ENCODE results near the gene CSTF2T. TPM values are rescaled to one million over a fixed set of nuclear protein-coding genes. Genes with fewer than 3 reads are reported as not detected.

CSTF2T gene
- total RNA-seq, 1 donor from 2014 or later = 30.3 TPM

DNA sequence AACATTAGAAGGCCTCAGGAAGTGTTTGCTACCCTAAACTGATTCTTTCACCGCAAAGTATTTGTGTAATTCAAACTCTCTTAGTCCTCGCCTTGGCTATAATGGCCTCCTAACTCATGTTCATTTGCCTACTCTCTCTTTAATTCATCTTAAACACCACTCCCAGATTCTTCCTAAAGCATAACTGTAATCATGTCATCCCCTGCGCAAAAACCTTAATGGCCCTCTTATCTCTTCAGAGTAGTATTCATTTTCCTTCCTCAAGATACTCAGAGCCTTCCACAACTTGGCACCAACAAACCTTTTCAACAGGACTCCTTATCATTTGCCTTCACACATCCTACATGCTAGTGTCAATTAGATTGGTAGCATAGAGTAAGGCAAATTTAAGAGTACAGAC, 42.9 kb downstream of the CSTF2T start:
- no peak overlapping the region for H3K27ac ChIP-seq (ENCODE audit: low read depth, low read length)

DNA sequence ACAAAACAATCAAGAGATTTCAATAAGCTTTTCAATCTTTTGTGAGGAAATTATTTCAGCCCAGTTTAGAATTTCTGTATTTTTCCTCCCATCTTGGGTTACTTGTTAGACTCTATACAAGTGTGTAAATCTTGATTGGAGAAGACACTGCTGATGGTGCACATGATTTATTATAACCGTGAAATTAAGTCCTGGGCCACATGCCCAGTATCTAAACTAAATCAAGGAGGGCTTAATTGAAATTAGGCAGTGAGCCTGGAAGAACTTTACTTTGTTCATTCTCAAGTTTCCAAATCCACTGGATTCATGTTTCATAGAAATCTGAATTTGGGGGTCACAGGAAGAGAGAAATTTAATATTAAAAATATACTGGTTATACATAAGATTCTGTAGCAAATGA, 44.5 kb downstream of the CSTF2T start:
- peaks cover 0 to 4% (median 0%) of the 10 kb centered on the region in 3 donors for H3K4me1 ChIP-seq (ENCODE audit: control insufficient read depth in 3 of 3, insufficient read depth in 3 of 3, low read length in 3 of 3)
- H3K9ac ChIP-seq (ENCODE audit: low read depth in 1 of 3, low read length in 3 of 3) = no peak overlapping the region
- no peaks in the 10 kb centered on the region for H3K9me3 ChIP-seq (ENCODE audit: control insufficient read depth in 3 of 3, low read length in 3 of 3)
- H3K36me3 ChIP-seq (ENCODE audit: control insufficient read depth in 3 of 3, insufficient read depth in 3 of 3, low read length in 3 of 3) = no peaks in the 10 kb centered on the region
- no peak overlapping the region for H3K27ac ChIP-seq (ENCODE audit: low read depth, low read length)
- no peak overlapping the region for H3K4me3 ChIP-seq (ENCODE audit: low read length in 3 of 3)
- no peaks in the 10 kb centered on the region for H3K27me3 ChIP-seq (ENCODE audit: control insufficient read depth in 3 of 3, insufficient read depth in 3 of 3, low read length in 3 of 3)

More for the DNA sequence above, 42.9 kb downstream of the CSTF2T start:
- H3K36me3 ChIP-seq (ENCODE audit: control insufficient read depth in 3 of 3, insufficient read depth in 3 of 3, low read length in 3 of 3) = no peaks in the 10 kb centered on the region
- no peaks in the 10 kb centered on the region for H3K27me3 ChIP-seq (ENCODE audit: control insufficient read depth in 3 of 3, insufficient read depth in 3 of 3, low read length in 3 of 3)
- H3K9ac ChIP-seq (ENCODE audit: low read depth in 1 of 3, low read length in 3 of 3) = no peak overlapping the region
- H3K4me1 ChIP-seq (ENCODE audit: control insufficient read depth in 3 of 3, insufficient read depth in 3 of 3, low read length in 3 of 3) = peaks cover 0 to 4% (median 0%) of the 10 kb centered on the region in 3 donors
- no peaks in the 10 kb centered on the region for H3K9me3 ChIP-seq (ENCODE audit: control insufficient read depth in 3 of 3, low read length in 3 of 3)
- no peak overlapping the region for H3K4me3 ChIP-seq (ENCODE audit: low read length in 3 of 3)

DNA sequence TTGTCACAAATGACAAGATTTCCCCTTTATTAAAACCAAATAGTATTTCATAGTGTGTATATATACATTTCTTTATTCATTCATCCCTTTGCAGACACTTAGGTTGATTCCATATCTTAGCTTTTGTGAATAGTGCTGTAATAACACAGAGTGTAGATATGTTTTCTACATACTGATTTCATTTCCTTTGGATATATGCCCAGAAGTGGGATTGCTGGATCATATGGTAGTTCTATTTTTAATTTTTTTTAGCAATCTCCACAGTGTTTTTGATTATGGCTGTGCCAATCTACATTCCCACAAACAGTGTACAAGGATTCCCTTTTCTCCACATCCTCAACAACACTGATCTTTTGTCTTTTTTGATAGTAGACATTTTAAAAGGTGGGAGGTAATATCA, 46.4 kb downstream of the CSTF2T start:
- H3K27me3 ChIP-seq (ENCODE audit: control insufficient read depth in 3 of 3, insufficient read depth in 3 of 3, low read length in 3 of 3) = no peaks in the 10 kb centered on the region
- no peaks in the 10 kb centered on the region for H3K9me3 ChIP-seq (ENCODE audit: control insufficient read depth in 3 of 3, low read length in 3 of 3)
- no peak overlapping the region for H3K27ac ChIP-seq (ENCODE audit: low read depth, low read length)
- no peak overlapping the region for H3K9ac ChIP-seq (ENCODE audit: low read depth in 1 of 3, low read length in 3 of 3)
- H3K4me1 ChIP-seq (ENCODE audit: control insufficient read depth in 3 of 3, insufficient read depth in 3 of 3, low read length in 3 of 3) = peaks cover 0 to 4% (median 0%) of the 10 kb centered on the region in 3 donors
- no peaks in the 10 kb centered on the region for H3K36me3 ChIP-seq (ENCODE audit: control insufficient read depth in 3 of 3, insufficient read depth in 3 of 3, low read length in 3 of 3)
- no peak overlapping the region for H3K4me3 ChIP-seq (ENCODE audit: low read length in 3 of 3)

DNA sequence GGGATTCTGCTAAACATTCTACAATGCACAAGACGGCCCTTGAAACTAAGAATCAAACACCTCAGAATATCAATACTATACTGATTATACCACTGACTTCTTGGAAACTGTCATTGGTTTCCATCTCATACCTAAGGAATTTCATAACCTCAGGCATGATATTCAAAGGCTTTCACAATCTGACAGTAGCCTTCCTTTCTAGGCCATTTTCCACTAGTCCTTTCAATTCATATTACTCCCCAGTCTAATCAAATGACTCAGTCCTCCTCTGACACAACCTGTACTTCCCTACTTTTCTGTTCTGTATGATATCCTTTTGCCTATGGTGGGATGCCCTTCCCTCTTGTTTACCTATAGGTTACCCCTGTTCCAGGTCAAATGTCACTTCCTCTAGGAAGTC, 48.3 kb downstream of the CSTF2T start:
- Histone ChIP-seq H3K4me1 (ENCODE audit: control insufficient read depth in 3 of 3, insufficient read depth in 3 of 3, low read length in 3 of 3) (peaks cover 0 to 4% (median 0%) of the 10 kb centered on the region in 3 donors), H3K9ac (ENCODE audit: low read depth in 1 of 3, low read length in 3 of 3) (no peak overlapping the region), H3K9me3 (ENCODE audit: control insufficient read depth in 3 of 3, low read length in 3 of 3) (no peaks in the 10 kb centered on the region), H3K27me3 (ENCODE audit: control insufficient read depth in 3 of 3, insufficient read depth in 3 of 3, low read length in 3 of 3) (no peaks in the 10 kb centered on the region), H3K36me3 (ENCODE audit: control insufficient read depth in 3 of 3, insufficient read depth in 3 of 3, low read length in 3 of 3) (no peaks in the 10 kb centered on the region), H3K27ac (ENCODE audit: low read depth, low read length) (no peak overlapping the region), H3K4me3 (ENCODE audit: low read length in 3 of 3) (no peak overlapping the region)

DNA sequence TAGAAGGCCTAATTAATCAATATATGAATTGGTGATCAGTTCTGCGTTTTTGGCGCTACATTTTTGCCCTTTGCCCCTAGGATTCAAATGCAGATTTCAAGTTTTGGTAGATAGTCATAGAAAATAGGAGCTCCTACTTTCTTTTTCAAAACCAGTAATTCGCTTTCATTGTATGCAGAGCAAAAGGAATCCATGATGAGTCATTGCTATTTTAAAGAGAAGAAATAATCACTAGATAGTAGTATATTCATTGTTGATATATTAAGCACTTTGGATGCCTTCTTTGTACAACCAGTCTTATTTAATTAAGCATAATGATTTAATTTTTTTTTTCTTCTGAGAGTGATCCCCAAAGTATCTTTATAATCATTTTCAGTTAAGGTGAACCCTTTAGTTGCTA, 50.3 kb downstream of the CSTF2T start:
- H3K27ac ChIP-seq (ENCODE audit: low read depth, low read length) = no peak overlapping the region
- H3K36me3 ChIP-seq (ENCODE audit: control insufficient read depth in 3 of 3, insufficient read depth in 3 of 3, low read length in 3 of 3) = no peaks in the 10 kb centered on the region
- no peaks in the 10 kb centered on the region for H3K27me3 ChIP-seq (ENCODE audit: control insufficient read depth in 3 of 3, insufficient read depth in 3 of 3, low read length in 3 of 3)
- no peaks in the 10 kb centered on the region for H3K9me3 ChIP-seq (ENCODE audit: control insufficient read depth in 3 of 3, low read length in 3 of 3)
- H3K9ac ChIP-seq (ENCODE audit: low read depth in 1 of 3, low read length in 3 of 3) = no peak overlapping the region
- no peak overlapping the region for H3K4me3 ChIP-seq (ENCODE audit: low read length in 3 of 3)
- no peaks in the 10 kb centered on the region for H3K4me1 ChIP-seq (ENCODE audit: control insufficient read depth in 3 of 3, insufficient read depth in 3 of 3, low read length in 3 of 3)
